Activated CD8-positive, alpha-beta memory T cell treated with anti-CD3 and anti-CD28 coated beads, Interleukin-2, amount 50 U/mL, for 1 hour (primary cell): ENCODE measurements around the gene UGGT2.
"Not testable (repeated sequence)": the region's sequence is repeated elsewhere in the genome, so short reads cannot be mapped to it uniquely, and the experiment has no call there.

Experiments
- DNase-seq: peaks from one replicate; pipeline ENCODE4 v3.0.0-alpha.2; 2020; ENCODE audit errors: extremely low read depth

The UGGT2 gene

GRCh38 chr13:96053003-96053703 is at the start of gene UGGT2:
Gene UGGT2, minus strand, starts transcription at chr13:96053401. Its CDS starts 89 bp downstream, at chr13:96053312.
- DNase-seq = no peak

GRCh38 chr13:96100457-96101220 is 47.4 kb upstream of the UGGT2 start:
- DNase-seq = no peak

- no peak for DNase-seq
These were observed 40.2 kb upstream of the UGGT2 start for GRCh38 chr13:96093296-96094006.

- no peak for DNase-seq
These were observed 38.2 kb upstream of the UGGT2 start for GRCh38 chr13:96091164-96092117.

- DNase-seq = no peak
These were observed 37.3 kb upstream of the UGGT2 start for GRCh38 chr13:96090240-96091101.

- no peak for DNase-seq
These were observed 36.6 kb upstream of the UGGT2 start, which contains the start of gene HS6ST3 for GRCh38 chr13:96089749-96090239. Gene HS6ST3, plus strand, starts transcription at chr13:96090107.

GRCh38 chr13:96089139-96089538 is 35.9 kb upstream of the UGGT2 start:
- no peak for DNase-seq

GRCh38 chr13:96086736-96087135 is 33.5 kb upstream of the UGGT2 start:
- DNase-seq = no peak

- DNase-seq = no peak
These were observed 29.4 kb upstream of the UGGT2 start for GRCh38 chr13:96082640-96083039.

GRCh38 chr13:96081888-96082287 is 28.7 kb upstream of the UGGT2 start:
- no peak for DNase-seq

- DNase-seq = no peak
These were observed 27.5 kb upstream of the UGGT2 start for GRCh38 chr13:96080676-96081075.

- DNase-seq = no peak
These were observed 22.8 kb upstream of the UGGT2 start for GRCh38 chr13:96075953-96076543.

GRCh38 chr13:96072392-96072791 is 19.2 kb upstream of the UGGT2 start:
- no peak for DNase-seq

- no peak for DNase-seq
These were observed 18.3 kb upstream of the UGGT2 start for GRCh38 chr13:96071504-96071903.

- no peak for DNase-seq
These were observed 15.5 kb upstream of the UGGT2 start for GRCh38 chr13:96068729-96069128.

- DNase-seq = no peak
These were observed 12.6 kb upstream of the UGGT2 start for GRCh38 chr13:96065849-96066248.

- no peak for DNase-seq
These were observed 572 bp downstream of the UGGT2 start for GRCh38 chr13:96052656-96053002.

- not testable (repeated sequence) for DNase-seq
These were observed 1.3 kb downstream of the UGGT2 start for GRCh38 chr13:96051946-96052345.

GRCh38 chr13:96051491-96051890 is 1.7 kb downstream of the UGGT2 start:
- not testable (repeated sequence) for DNase-seq

GRCh38 chr13:96050955-96051354 is 2.2 kb downstream of the UGGT2 start:
- DNase-seq = not testable (repeated sequence)
